Measurements from ENCODE around the gene RNF112. TPM values are rescaled to one million over a fixed set of nuclear protein-coding genes. Genes with fewer than 3 reads are reported as not detected.

The RNF112 gene
- total RNA-seq, 8 experiments from 2014 or later: 0.35 to 3.7 (median 1.7) TPM; not detected in 1

- Histone ChIP-seq H3K27ac (peak overlapping the region; percentile 75 to 87), H3K4me1 (replicated peaks in 1 of 2) (peaks cover 31 to 42% of the 10 kb centered on the region in 2 donors), H3K4me3 (peak overlapping the region in 3 of 5 donors; percentile 15 to 27 (median 18))
- 0 to 72% (median 6%) methylated on average over 1 to 5 of the region's 20 CpGs; no CpG with 5 or more reads in 7 of the 10 experiments for WGBS, 10 experiments
- peak; percentile 4 to 26 (median 16) for ATAC-seq (replicated peaks in 6 of 8)
- in situ Hi-C loops (cut with MboI; ENCODE audit: low pct_unique_long_range_greater_than_20kb in 2 of 9, low sequenced_read_pairs in 9 of 9, unreplicated experiment in 9 of 9): no loop called here
These were observed 24.7 kb upstream of the RNF112 start for GRCh38 chr17:19386051-19386929.

- WGBS, 10 experiments: no CpG with 5 or more reads among the region's 22 CpGs
- ATAC-seq (replicated peaks in 6 of 8): peak; percentile 2 to 83 (median 77)
- Histone ChIP-seq H3K4me3 (peak within 1 kb of the TSS in 3 of 5 donors; percentile 15 to 27 (median 18)), H3K4me1 (replicated peaks in 1 of 2) (peaks cover 34 to 42% of the 10 kb centered on the region in 2 donors), H3K27ac (peak within 1 kb of the TSS; percentile 75 to 87)
- in situ Hi-C loops (cut with MboI; ENCODE audit: low pct_unique_long_range_greater_than_20kb in 2 of 9, low sequenced_read_pairs in 9 of 9, unreplicated experiment in 9 of 9): no loop called here
These were observed 23.8 kb upstream of the RNF112 start, which contains the start of gene MFAP4 for GRCh38 chr17:19386974-19387920. Gene MFAP4 (minus strand): TSS chr17:19387190. CDS start chr17:19387155, 35 bp downstream.

- Histone ChIP-seq H3K4me1 (replicated peaks in 1 of 2) (peaks cover 34 to 42% of the 10 kb centered on the region in 2 donors), H3K27ac (peak overlapping the region; percentile 75 to 87), H3K4me3 (no peak overlapping the region)
- peak in 3 of 8 experiments; percentile 2 to 23 (median 4) for ATAC-seq (replicated peaks in 6 of 8)
- WGBS, 10 experiments: 80% methylated on average over 1 of the region's 2 CpGs; no CpG with 5 or more reads in 9 of the 10 experiments
- in situ Hi-C loops (cut with MboI; ENCODE audit: low pct_unique_long_range_greater_than_20kb in 2 of 9, low sequenced_read_pairs in 9 of 9, unreplicated experiment in 9 of 9): no loop called here
These were observed 23.0 kb upstream of the RNF112 start for GRCh38 chr17:19387921-19388521.

- ATAC-seq (replicated peaks in 6 of 8): no peak
- WGBS, 10 experiments: 25 to 100% (median 80%) methylated on average over 2 to 4 of the region's 5 CpGs; no CpG with 5 or more reads in 2 of the 10 experiments
- peaks cover 34 to 40% of the 10 kb centered on the region in 2 donors for H3K4me1 ChIP-seq (replicated peaks in 1 of 2)
- no peak overlapping the region for H3K4me3 ChIP-seq
- no peak overlapping the region for H3K27ac ChIP-seq
- in situ Hi-C loops (cut with MboI; ENCODE audit: low pct_unique_long_range_greater_than_20kb in 2 of 9, low sequenced_read_pairs in 9 of 9, unreplicated experiment in 9 of 9): no loop called here
These were observed 21.9 kb upstream of the RNF112 start for GRCh38 chr17:19388791-19389785.

- Histone ChIP-seq H3K27ac (no peak overlapping the region), H3K4me3 (no peak overlapping the region), H3K4me1 (replicated peaks in 1 of 2) (peaks cover 22 to 28% of the 10 kb centered on the region in 2 donors)
- 100% methylated on average over 1 of the region's 2 CpGs; no CpG with 5 or more reads in 8 of the 10 experiments for WGBS, 10 experiments
- ATAC-seq (replicated peaks in 6 of 8): no peak
- in situ Hi-C loops (cut with MboI; ENCODE audit: low pct_unique_long_range_greater_than_20kb in 2 of 9, low sequenced_read_pairs in 9 of 9, unreplicated experiment in 9 of 9): no loop called here
These were observed 20.1 kb upstream of the RNF112 start for GRCh38 chr17:19390951-19391350.

GRCh38 chr17:19391432-19391831, 19.6 kb upstream of the RNF112 start:
- in situ Hi-C loops (cut with MboI; ENCODE audit: low pct_unique_long_range_greater_than_20kb in 2 of 9, low sequenced_read_pairs in 9 of 9, unreplicated experiment in 9 of 9): no loop called here
- no peak overlapping the region for H3K27ac ChIP-seq
- H3K4me1 ChIP-seq (replicated peaks in 1 of 2): peaks cover 18 to 23% of the 10 kb centered on the region in 2 donors
- no peak overlapping the region for H3K4me3 ChIP-seq
- no peak for ATAC-seq (replicated peaks in 6 of 8)
- 0 to 80% (median 68%) methylated on average over 1 to 3 of the region's 7 CpGs; no CpG with 5 or more reads in 4 of the 10 experiments for WGBS, 10 experiments

- no peak for ATAC-seq (replicated peaks in 6 of 8)
- 40 to 100% (median 91%) methylated on average over 1 to 5 of the region's 7 CpGs; no CpG with 5 or more reads in 4 of the 10 experiments for WGBS, 10 experiments
- H3K4me1 ChIP-seq (replicated peaks in 1 of 2): peaks cover 11 to 14% of the 10 kb centered on the region in 2 donors
- no peak overlapping the region for H3K4me3 ChIP-seq
- no peak overlapping the region for H3K27ac ChIP-seq
- in situ Hi-C loops (cut with MboI; ENCODE audit: low pct_unique_long_range_greater_than_20kb in 2 of 9, low sequenced_read_pairs in 9 of 9, unreplicated experiment in 9 of 9): no loop called here
These were observed 18.7 kb upstream of the RNF112 start for GRCh38 chr17:19392303-19392702.

GRCh38 chr17:19397556-19398041, 13.4 kb upstream of the RNF112 start:
- peaks cover 6 to 11% of the 10 kb centered on the region in 2 donors for H3K4me1 ChIP-seq (replicated peaks in 1 of 2)
- in situ Hi-C loops (cut with MboI; ENCODE audit: low pct_unique_long_range_greater_than_20kb in 2 of 9, low sequenced_read_pairs in 9 of 9, unreplicated experiment in 9 of 9): no loop called here
- no peak overlapping the region for H3K27ac ChIP-seq
- ATAC-seq (replicated peaks in 6 of 8): no peak
- H3K4me3 ChIP-seq: no peak overlapping the region
- 60 to 100% (median 81%) methylated on average over 1 to 5 of the region's 6 CpGs; no CpG with 5 or more reads in 2 of the 10 experiments for WGBS, 10 experiments

- in situ Hi-C loops (cut with MboI; ENCODE audit: low pct_unique_long_range_greater_than_20kb in 2 of 9, low sequenced_read_pairs in 9 of 9, unreplicated experiment in 9 of 9): no loop called here
- Histone ChIP-seq H3K27ac (peak overlapping the region in 1 of 2 donors; percentile 14), H3K4me3 (no peak overlapping the region), H3K4me1 (replicated peaks in 1 of 2) (peaks cover 6 to 11% of the 10 kb centered on the region in 2 donors)
- 0 to 100% (median 67%) methylated on average over 1 to 2 of the region's 2 CpGs; no CpG with 5 or more reads in 1 of the 10 experiments for WGBS, 10 experiments
- ATAC-seq (replicated peaks in 6 of 8): peak in 6 of 8 experiments; percentile 24 to 92 (median 42)
These were observed 12.5 kb upstream of the RNF112 start for GRCh38 chr17:19398301-19399181.

GRCh38 chr17:19399750-19400450, 11.1 kb upstream of the RNF112 start:
- no peak overlapping the region for H3K27ac ChIP-seq
- in situ Hi-C loops (cut with MboI; ENCODE audit: low pct_unique_long_range_greater_than_20kb in 2 of 9, low sequenced_read_pairs in 9 of 9, unreplicated experiment in 9 of 9): no loop called here
- no peak overlapping the region for H3K4me3 ChIP-seq
- 35 to 100% (median 91%) methylated on average over 1 to 2 of the region's 3 CpGs; no CpG with 5 or more reads in 6 of the 10 experiments for WGBS, 10 experiments
- peaks cover 6 to 11% of the 10 kb centered on the region in 2 donors for H3K4me1 ChIP-seq (replicated peaks in 1 of 2)
- ATAC-seq (replicated peaks in 6 of 8): no peak
